Brain microvascular endothelial cell (primary cell): ENCODE results near the gene ANKDD1A.

ENCODE experiments used
- DNase-seq: peaks from one replicate; pipeline ENCODE4 v3.0.0-alpha.2; 2020
- H3K27ac ChIP-seq: fragments of 250-450 bp; sonication (Bioruptor Pico); 2 replicates; pipeline ENCODE4 v1.5.1; 2020; ENCODE audit warnings: mild to moderate bottlenecking, moderate library complexity
- H3K27me3 ChIP-seq: fragments of 250-450 bp; sonication (Bioruptor Pico); replicated peaks from 2 replicates; pipeline ENCODE4 v1.5.1; 2020; ENCODE audit warnings: mild to moderate bottlenecking
- H3K36me3 ChIP-seq: fragments of 250-450 bp; sonication (Bioruptor Pico); replicated peaks from 2 replicates; pipeline ENCODE4 v1.5.1; 2020; ENCODE audit warnings: mild to moderate bottlenecking
- H3K4me3 ChIP-seq: 2 replicates; pipeline ENCODE4 v1.5.1; 2011; ENCODE audit warnings: low read depth, mild to moderate bottlenecking, control low read depth, low read length, moderate library complexity
- in situ Hi-C: cut with HindIII; loops from 2 replicates; pipeline ENCODE4 v1.10.0; 2017; ENCODE audit warnings: low sequenced_read_pairs, low pct_ligation_motif_present
- TF ChIP-seq, protein P1 (sequence below): IDR thresholded peaks from 2 replicates; pipeline ENCODE4 v1.5.1; 2011; ENCODE audit warnings: low read depth, mild to moderate bottlenecking, moderate library complexity, low read length, control low read depth, inconsistent platforms; ENCODE audit errors: missing control alignments

Gene ANKDD1A

DNA sequence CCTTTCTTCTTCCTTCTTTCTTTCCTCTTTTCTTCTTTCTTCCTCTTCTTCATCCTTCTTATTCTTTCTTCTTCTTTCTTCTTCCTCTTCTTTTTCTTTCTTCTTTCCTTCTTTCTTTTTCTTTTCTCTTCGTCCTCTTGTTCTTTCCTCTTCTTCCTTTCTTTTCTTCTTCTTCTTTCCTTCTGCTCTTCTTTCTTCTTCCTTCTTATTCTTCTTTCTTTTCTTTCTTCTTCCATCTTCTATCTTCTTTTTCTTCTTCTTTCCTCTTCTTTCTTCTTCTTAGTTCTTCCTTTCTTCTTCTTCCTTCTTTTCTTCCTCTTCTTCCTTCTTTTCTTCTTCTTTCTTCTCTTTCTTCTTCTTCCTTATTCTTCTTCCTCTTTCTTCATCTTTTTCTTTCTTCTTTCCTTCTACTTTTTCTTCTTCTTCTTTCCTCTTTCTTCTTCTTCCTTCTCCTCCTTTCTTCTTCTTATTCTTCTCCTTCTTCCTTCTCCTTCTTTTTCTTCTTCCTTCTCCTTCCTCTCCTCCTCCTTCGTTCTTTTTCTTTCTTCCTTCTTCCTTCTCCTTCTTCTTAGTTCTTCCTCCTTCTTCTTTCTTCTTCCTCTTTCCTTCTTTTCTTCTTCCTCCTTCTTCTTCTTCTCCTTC lies 40.2 kb downstream of the ANKDD1A start:
- in situ Hi-C loops = no loop called here
- DNase-seq = no peak

DNA sequence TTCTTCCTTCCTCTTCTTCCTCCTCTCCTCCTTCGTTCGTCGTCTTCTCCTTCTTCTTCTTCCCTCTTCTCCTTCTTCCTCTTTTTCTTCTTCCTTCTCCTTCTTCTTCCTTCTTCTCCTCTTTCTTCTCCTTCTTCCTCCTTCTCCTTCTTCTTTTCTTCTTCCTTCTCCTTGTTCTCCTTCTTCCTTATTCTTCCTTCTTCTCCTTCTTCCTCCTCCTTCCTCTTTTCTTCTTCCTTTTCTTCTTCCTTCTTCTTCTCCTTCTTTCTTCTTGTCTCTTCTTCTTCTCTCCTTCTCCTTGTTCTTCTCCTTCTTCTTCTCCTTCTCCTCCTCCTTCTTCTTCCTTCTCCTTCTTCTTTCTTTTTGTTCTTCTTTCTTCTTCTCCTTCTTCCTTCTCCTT lies 42.7 kb downstream of the ANKDD1A start:
- Histone ChIP-seq H3K4me3 (no peak overlapping the region), H3K27ac (no peak overlapping the region), H3K27me3 (no peaks in the 10 kb centered on the region), H3K36me3 (peaks cover 26% of the 10 kb centered on the region)
- no peak for DNase-seq
- TF ChIP-seq, protein P1, sequence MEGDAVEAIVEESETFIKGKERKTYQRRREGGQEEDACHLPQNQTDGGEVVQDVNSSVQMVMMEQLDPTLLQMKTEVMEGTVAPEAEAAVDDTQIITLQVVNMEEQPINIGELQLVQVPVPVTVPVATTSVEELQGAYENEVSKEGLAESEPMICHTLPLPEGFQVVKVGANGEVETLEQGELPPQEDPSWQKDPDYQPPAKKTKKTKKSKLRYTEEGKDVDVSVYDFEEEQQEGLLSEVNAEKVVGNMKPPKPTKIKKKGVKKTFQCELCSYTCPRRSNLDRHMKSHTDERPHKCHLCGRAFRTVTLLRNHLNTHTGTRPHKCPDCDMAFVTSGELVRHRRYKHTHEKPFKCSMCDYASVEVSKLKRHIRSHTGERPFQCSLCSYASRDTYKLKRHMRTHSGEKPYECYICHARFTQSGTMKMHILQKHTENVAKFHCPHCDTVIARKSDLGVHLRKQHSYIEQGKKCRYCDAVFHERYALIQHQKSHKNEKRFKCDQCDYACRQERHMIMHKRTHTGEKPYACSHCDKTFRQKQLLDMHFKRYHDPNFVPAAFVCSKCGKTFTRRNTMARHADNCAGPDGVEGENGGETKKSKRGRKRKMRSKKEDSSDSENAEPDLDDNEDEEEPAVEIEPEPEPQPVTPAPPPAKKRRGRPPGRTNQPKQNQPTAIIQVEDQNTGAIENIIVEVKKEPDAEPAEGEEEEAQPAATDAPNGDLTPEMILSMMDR = no peak
- in situ Hi-C loops = no loop called here

More for the DNA sequence above, 40.2 kb downstream of the ANKDD1A start:
- TF ChIP-seq, protein P1 = no peak
- peaks cover 12% of the 10 kb centered on the region for H3K36me3 ChIP-seq
- H3K27ac ChIP-seq = no peak overlapping the region
- no peak overlapping the region for H3K4me3 ChIP-seq
- no peaks in the 10 kb centered on the region for H3K27me3 ChIP-seq

DNA sequence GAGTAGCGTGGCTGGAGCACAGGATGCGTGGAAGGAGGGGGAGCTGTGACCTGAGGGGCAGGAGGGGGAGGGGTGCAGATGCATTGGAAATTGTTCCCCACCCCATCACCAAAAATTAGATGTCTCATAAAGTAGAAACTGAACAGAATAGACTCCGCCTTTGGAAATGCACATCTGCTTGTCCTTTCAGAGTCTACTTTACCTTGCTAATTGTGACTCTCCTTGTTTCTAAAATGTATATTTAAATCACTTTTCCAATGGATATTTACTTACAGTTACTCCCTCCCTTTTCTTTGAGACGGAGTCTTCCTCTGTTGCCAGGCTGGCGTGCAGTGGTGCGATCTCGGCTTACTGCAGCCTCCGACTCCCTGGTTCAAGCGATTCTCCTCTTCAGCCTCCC lies 47.4 kb downstream of the ANKDD1A start:
- no peak overlapping the region for H3K27ac ChIP-seq
- DNase-seq = no peak
- H3K4me3 ChIP-seq = no peak overlapping the region
- in situ Hi-C loops = no loop called here
- H3K27me3 ChIP-seq = no peaks in the 10 kb centered on the region
- peaks cover 67% of the 10 kb centered on the region for H3K36me3 ChIP-seq
- TF ChIP-seq, protein P1 = no peak

DNA sequence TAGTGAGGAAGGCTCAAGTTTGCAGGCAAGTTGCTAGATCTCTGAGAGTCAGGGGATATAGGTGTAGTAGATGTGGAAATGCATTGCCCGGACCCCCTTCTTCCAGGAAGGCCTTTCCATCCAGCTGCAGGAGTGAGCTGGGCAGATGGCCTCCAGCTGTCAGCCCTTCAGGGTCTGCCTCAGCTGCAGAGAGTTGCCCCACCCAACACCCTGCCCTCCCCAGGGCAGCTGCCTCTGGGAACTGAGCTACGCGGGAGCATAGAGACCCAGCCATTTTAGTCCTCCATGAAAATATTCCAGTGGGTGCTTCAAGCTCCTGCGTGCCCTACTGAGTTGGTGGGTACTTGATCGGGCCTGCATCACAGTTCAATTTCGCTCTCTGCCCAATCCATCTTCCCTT lies 48.5 kb downstream of the ANKDD1A start:
- in situ Hi-C loops = no loop called here
- no peak for DNase-seq
- TF ChIP-seq, protein P1 = no peak
- H3K27ac ChIP-seq = no peak overlapping the region
- peaks cover 77% of the 10 kb centered on the region for H3K36me3 ChIP-seq
- no peak overlapping the region for H3K4me3 ChIP-seq
- no peaks in the 10 kb centered on the region for H3K27me3 ChIP-seq

DNA sequence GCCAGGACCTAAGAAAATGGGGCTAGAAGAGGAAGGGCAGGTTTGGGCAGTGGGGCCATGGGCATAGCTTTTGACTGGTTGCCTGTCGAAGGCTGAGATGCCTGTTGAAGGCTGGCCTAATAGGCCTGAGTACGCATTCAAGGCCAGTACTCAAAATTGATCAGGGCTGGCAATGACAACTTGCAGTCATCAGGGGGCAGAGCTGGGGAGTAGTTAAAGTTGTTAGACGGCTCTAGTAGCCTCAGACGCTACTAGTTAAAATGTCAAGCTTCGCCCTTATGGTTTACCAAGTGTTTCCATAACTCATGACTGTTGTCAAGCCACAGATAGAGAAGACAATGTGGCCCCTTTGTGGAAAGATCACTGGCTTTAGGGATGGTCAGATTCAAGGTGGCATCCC lies 49.3 kb downstream of the ANKDD1A start:
- no peak for DNase-seq
- H3K27me3 ChIP-seq = no peaks in the 10 kb centered on the region
- peaks cover 74% of the 10 kb centered on the region for H3K36me3 ChIP-seq
- H3K27ac ChIP-seq = no peak overlapping the region
- no peak overlapping the region for H3K4me3 ChIP-seq
- in situ Hi-C loops = no loop called here
- TF ChIP-seq, protein P1 = peak; percentile 11

DNA sequence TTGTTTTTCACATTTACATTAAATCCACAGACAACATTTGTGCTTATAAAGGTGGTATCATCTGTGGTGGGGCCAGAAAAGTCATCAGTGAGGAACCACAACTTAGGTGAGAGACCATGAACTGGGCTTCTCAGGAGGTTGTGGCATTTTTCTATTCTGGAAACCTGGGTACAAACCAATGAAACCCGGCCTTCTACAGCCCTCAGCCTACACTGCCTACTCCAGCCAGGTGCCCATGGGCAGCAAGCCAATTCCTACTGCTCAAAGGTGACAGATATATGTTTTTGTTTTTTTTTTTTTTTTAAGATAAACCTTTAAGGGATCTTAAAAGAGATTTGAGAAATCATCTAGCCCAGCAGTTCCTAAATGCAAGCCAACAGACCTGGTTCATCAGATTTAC lies 57.7 kb downstream of the ANKDD1A start:
- TF ChIP-seq, protein P1 = no peak
- Histone ChIP-seq H3K36me3 (peaks cover 49% of the 10 kb centered on the region), H3K27me3 (no peaks in the 10 kb centered on the region), H3K4me3 (no peak overlapping the region), H3K27ac (no peak overlapping the region)
- DNase-seq = no peak
- in situ Hi-C loops = no loop called here
